Type B pancreatic cell (in vitro differentiated cells): ENCODE measurements around the gene B4GALT3. TPM values are rescaled to one million over a fixed set of nuclear protein-coding genes. Genes with fewer than 3 reads are reported as not detected.
A peak's percentile ranks its signal among the peaks of the same experiment; 100 is the strongest.

Experiments
- DNase-seq: peaks from one replicate; pipeline ENCODE4 v3.0.0; 2021; ENCODE audit warnings: mixed read lengths; ENCODE audit not compliant: unreplicated experiment; ENCODE audit errors: extremely low spot score
- H3K27ac Mint-ChIP-seq: 2 replicates; pipeline ENCODE4 v1.8.0; 2021; ENCODE audit warnings: mild to moderate bottlenecking, mixed read lengths
- H3K27me3 Mint-ChIP-seq: 2 replicates; pipeline ENCODE4 v1.8.0; 2021; ENCODE audit warnings: mixed read lengths
- H3K36me3 Mint-ChIP-seq: 2 replicates; pipeline ENCODE4 v1.8.0; 2021; ENCODE audit warnings: mixed read lengths
- H3K4me1 Mint-ChIP-seq: one replicate; pipeline ENCODE4 v1.8.0; 2021; ENCODE audit warnings: mixed read lengths; ENCODE audit not compliant: unreplicated experiment
- H3K4me3 Mint-ChIP-seq: 2 replicates; pipeline ENCODE4 v1.8.0; 2021; ENCODE audit warnings: mild to moderate bottlenecking, mixed read lengths
- H3K9me3 Mint-ChIP-seq: 2 replicates; pipeline ENCODE4 v1.8.0; 2021; ENCODE audit warnings: mixed read lengths
- total RNA-seq: library from RNA; stranded (reverse); gene quantifications from 2 replicates; pipeline ENCODE4 v1.2.1, GENCODE V29; 2021; ENCODE audit warnings: low replicate concordance
- TF ChIP-seq, protein P1 (sequence below): fragments of 200-600 bp; sonication (generic); conservative IDR thresholded peaks from 2 replicates; pipeline ENCODE4 v1.5.0; 2021; ENCODE audit warnings: antibody characterized with exemption, mild to moderate bottlenecking

B4GALT3 gene
- total RNA-seq, 1 donor from 2014 or later, result 42.4 TPM

GRCh38 chr1:161209790-161210409, 32.6 kb upstream of the B4GALT3 start:
- H3K9me3 Mint-ChIP-seq, result no peaks in the 10 kb centered on the region
- H3K36me3 Mint-ChIP-seq, result peaks cover 38% of the 10 kb centered on the region
- TF ChIP-seq, protein P1, sequence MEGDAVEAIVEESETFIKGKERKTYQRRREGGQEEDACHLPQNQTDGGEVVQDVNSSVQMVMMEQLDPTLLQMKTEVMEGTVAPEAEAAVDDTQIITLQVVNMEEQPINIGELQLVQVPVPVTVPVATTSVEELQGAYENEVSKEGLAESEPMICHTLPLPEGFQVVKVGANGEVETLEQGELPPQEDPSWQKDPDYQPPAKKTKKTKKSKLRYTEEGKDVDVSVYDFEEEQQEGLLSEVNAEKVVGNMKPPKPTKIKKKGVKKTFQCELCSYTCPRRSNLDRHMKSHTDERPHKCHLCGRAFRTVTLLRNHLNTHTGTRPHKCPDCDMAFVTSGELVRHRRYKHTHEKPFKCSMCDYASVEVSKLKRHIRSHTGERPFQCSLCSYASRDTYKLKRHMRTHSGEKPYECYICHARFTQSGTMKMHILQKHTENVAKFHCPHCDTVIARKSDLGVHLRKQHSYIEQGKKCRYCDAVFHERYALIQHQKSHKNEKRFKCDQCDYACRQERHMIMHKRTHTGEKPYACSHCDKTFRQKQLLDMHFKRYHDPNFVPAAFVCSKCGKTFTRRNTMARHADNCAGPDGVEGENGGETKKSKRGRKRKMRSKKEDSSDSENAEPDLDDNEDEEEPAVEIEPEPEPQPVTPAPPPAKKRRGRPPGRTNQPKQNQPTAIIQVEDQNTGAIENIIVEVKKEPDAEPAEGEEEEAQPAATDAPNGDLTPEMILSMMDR, result peak; percentile 92
- peaks cover 17% of the 10 kb centered on the region for H3K4me1 Mint-ChIP-seq
- peak overlapping the region; percentile 61 for H3K27ac Mint-ChIP-seq
- H3K4me3 Mint-ChIP-seq, result no peak overlapping the region
- H3K27me3 Mint-ChIP-seq, result no peaks in the 10 kb centered on the region
- DNase-seq, result peak; percentile 81

DNA sequence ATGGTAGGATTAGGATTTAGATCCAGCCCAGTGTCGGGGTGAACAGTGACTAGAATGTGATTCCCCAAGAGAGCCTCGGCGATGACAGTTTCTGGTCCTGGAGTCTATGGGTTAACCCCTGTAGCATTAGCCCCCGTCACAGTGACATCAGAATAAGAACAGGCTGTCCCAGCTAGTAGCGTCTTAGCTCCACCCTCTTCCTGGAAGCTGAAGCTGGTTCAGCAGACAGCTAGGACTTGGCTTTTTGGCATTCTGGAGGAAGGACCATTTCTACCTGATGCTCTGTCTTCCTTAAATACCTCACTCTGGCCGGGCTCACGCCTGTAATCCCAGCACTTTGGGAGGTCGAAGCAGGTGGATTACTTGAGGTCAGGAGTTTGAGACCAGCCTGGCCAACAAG, 29.9 kb upstream of the B4GALT3 start:
- no peaks in the 10 kb centered on the region for H3K9me3 Mint-ChIP-seq

GRCh38 chr1:161206411-161207140, 29.3 kb upstream of the B4GALT3 start:
- H3K27me3 Mint-ChIP-seq, result no peaks in the 10 kb centered on the region
- H3K27ac Mint-ChIP-seq, result no peak overlapping the region
- H3K36me3 Mint-ChIP-seq, result peaks cover 27% of the 10 kb centered on the region
- no peak overlapping the region for H3K4me3 Mint-ChIP-seq
- peaks cover 27% of the 10 kb centered on the region for H3K4me1 Mint-ChIP-seq
- DNase-seq, result no peak
- TF ChIP-seq, protein P1, result no peak
- H3K9me3 Mint-ChIP-seq, result no peaks in the 10 kb centered on the region

More for the DNA sequence above, 29.9 kb upstream of the B4GALT3 start:
- Mint-ChIP-seq H3K36me3 (peaks cover 27% of the 10 kb centered on the region), H3K4me3 (no peak overlapping the region), H3K27me3 (no peaks in the 10 kb centered on the region), H3K4me1 (peaks cover 23% of the 10 kb centered on the region), H3K27ac (no peak overlapping the region)
- TF ChIP-seq, protein P1, result no peak
- DNase-seq, result no peak

DNA sequence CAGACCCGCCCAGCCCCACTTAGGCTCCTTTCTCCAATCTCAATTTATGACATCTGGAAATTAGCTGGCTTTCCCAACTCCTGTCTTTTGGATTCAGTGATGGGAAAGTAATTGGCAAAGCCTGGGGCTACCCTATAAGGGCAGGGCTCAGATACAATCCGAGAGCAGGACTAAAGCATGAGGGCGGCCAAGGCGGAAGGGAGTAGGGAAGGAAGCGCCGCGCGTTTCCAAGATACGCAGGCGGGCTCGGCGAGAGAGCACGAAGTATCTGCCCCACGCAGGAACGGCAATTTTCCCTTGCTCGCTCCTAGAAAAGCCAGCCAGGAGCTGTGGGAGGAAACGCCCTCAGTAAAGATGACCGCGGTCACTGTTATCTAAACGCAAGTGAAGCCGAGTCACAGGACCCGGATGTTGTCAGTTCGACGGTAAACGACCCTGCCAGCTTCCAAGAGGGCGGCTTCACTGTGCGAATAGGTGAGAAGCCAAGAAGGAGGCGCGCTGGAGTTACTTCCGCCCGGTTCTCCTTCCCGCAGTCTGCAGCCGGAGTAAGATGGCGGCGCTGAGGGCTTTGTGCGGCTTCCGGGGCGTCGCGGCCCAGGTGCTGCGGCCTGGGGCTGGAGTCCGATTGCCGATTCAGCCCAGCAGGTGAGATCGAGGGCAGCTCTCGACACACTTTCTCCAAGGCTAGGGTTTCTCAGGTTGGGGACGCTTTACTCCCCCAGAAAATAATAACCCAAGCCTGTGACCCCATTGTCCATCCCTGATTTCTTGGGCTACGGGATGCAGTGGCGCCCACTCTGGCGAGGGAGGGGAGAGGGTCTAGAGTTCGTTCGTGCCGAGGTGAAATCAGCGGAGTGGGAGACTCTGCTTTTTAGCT, 24.8 kb upstream of the B4GALT3 start, which contains the start of gene NDUFS2:
Gene NDUFS2, plus strand, starts transcription at position 532 of the 877 bp plus-strand sequence. Its CDS starts 19 bp downstream, at position 551.
- H3K4me3 Mint-ChIP-seq, result peak within 1 kb of the TSS; percentile 96
- peak within 1 kb of the TSS; percentile 97 for H3K27ac Mint-ChIP-seq
- H3K27me3 Mint-ChIP-seq, result peaks cover 9% of the 10 kb centered on the region
- TF ChIP-seq, protein P1, result peak; percentile 46
- peaks cover 17% of the 10 kb centered on the region for H3K36me3 Mint-ChIP-seq
- H3K9me3 Mint-ChIP-seq, result no peaks in the 10 kb centered on the region
- DNase-seq, result peak; percentile 94
- peaks cover 42% of the 10 kb centered on the region for H3K4me1 Mint-ChIP-seq

GRCh38 chr1:161200992-161201835, 23.9 kb upstream of the B4GALT3 start:
- peaks cover 13% of the 10 kb centered on the region for H3K36me3 Mint-ChIP-seq
- H3K4me3 Mint-ChIP-seq, result peak overlapping the region; percentile 96
- no peaks in the 10 kb centered on the region for H3K9me3 Mint-ChIP-seq
- TF ChIP-seq, protein P1, result no peak
- DNase-seq, result no peak
- H3K27me3 Mint-ChIP-seq, result peaks cover 9% of the 10 kb centered on the region
- peak overlapping the region; percentile 97 for H3K27ac Mint-ChIP-seq
- H3K4me1 Mint-ChIP-seq, result peaks cover 43% of the 10 kb centered on the region
